K562 (cell line): ENCODE measurements around the gene PCP2. TPM values are rescaled to one million over a fixed set of nuclear protein-coding genes. Genes with fewer than 3 reads are reported as not detected.

Experiments
- FOXP1 ChIP-seq: sonication (generic); formaldehyde crosslinking; IDR thresholded peaks from 2 replicates; pipeline ENCODE4 v1.8.0; 2022; ENCODE audit warnings: mild to moderate bottlenecking, missing genetic modification reagents
- NR2C2 ChIP-seq, 2 experiments: fragments of 200-800 bp in 1 of 2; sonication (Bioruptor generic) in 1 of 2; sonication (generic) in 1 of 2; formaldehyde crosslinking in 1 of 2; IDR thresholded peaks; 2 replicates each; pipeline versions ENCODE4 v1.6.1 to v1.8.0; 2016 to 2022; ENCODE audit warnings: mild to moderate bottlenecking in 1 of 2, missing compliant biosample characterization in 1 of 2, missing genetic modification characterization in 1 of 2, missing genetic modification reagents in 1 of 2
- POLR3A ChIP-seq: IDR thresholded peaks from 2 replicates; pipeline ENCODE4 v1.6.1; 2011; ENCODE audit warnings: borderline replicate concordance, mild to moderate bottlenecking, moderate library complexity; ENCODE audit not compliant: insufficient read length, insufficient read depth; ENCODE audit errors: extremely low read depth
- RBM25 ChIP-seq: fragments of 200-400 bp; formaldehyde crosslinking; IDR thresholded peaks from 2 replicates; pipeline ENCODE4 v1.6.1; 2018; ENCODE audit warnings: low read length, low read depth, moderate library complexity; ENCODE audit not compliant: severe bottlenecking
- TEAD1 ChIP-seq, 2 experiments: fragments of 450-650 bp in 1 of 2; sonication (generic) in 1 of 2; formaldehyde crosslinking; IDR thresholded peaks; 2 replicates each; pipeline versions ENCODE4 v1.4.0 to v1.8.0; 2020 to 2022; ENCODE audit warnings: mild to moderate bottlenecking in 2 of 2, missing genetic modification reagents in 1 of 2
- ZNF146 ChIP-seq: IDR thresholded peaks from one replicate; pipeline ENCODE4 v1.6.1; 2018; ENCODE audit warnings: missing compliant biosample characterization; ENCODE audit not compliant: unreplicated experiment
- ZNF253 ChIP-seq: fragments of 250-450 bp; sonication (Bioruptor Pico); conservative IDR thresholded peaks from 2 replicates; pipeline ENCODE4 v1.6.1; 2021; ENCODE audit warnings: mild to moderate bottlenecking
- ZNF282 ChIP-seq: sonication (generic); formaldehyde crosslinking; IDR thresholded peaks from 2 replicates; pipeline ENCODE4 v1.8.1; 2023; ENCODE audit warnings: missing genetic modification reagents
- ZNF766 ChIP-seq: fragments of 200-800 bp; sonication (Bioruptor generic); conservative IDR thresholded peaks from 2 replicates; pipeline ENCODE4 v1.6.1; 2016; ENCODE audit warnings: missing genetic modification characterization, missing compliant biosample characterization
- polyA plus RNA-seq, 8 experiments: library from polyadenylated mRNA; depleted of rRNA in 4 of 8; stranded (reverse) in 5 of 8; unstranded in 3 of 8; fragments of >200 nt; fragmentation: Nextera tagmentation in 2 of 8; fragmentation: Illumina TruSeq in 1 of 8; extraction: Ambion mirVana in 2 of 8; extraction: Trizol in 1 of 8; gene quantifications; 2 replicates each; pipeline versions ENCODE4 v1.2.1 to v1.2.3, GENCODE V29; 2011 to 2014; ENCODE audit warnings: inconsistent platforms in 1 of 8, missing spikeins in 1 of 8
- total RNA-seq, 7 experiments: library from RNA; depleted of rRNA in 6 of 7; stranded (reverse); fragments of >200 nt in 6 of 7; fragmentation: Illumina TruSeq in 2 of 7; extraction: Trizol in 2 of 7; gene quantifications; 2 replicates each; pipeline versions ENCODE4 v1.2.1 to v1.2.3, GENCODE V29; 2011 to 2021; ENCODE audit warnings: low replicate concordance in 1 of 7
- TF ChIP-seq, protein P1 (sequence below): IDR thresholded peaks from 3 replicates; pipeline ENCODE4 v1.6.1; 2011; ENCODE audit warnings: borderline replicate concordance, mild to moderate bottlenecking; ENCODE audit not compliant: insufficient read length, insufficient read depth
- TF ChIP-seq, protein P2 (sequence below): fragments of 250-450 bp; sonication (Bioruptor Pico); IDR thresholded peaks from 2 replicates; pipeline ENCODE4 v1.5.0; 2021; ENCODE audit warnings: mild to moderate bottlenecking, moderate library complexity
- TF ChIP-seq, protein P3 (sequence below): fragments of 450-650 bp; IDR thresholded peaks from 2 replicates; pipeline ENCODE4 v1.6.1; 2017; ENCODE audit warnings: antibody characterized with exemption
- TF ChIP-seq, protein P4 (sequence below): fragments of 450-650 bp; formaldehyde crosslinking; conservative IDR thresholded peaks from 2 replicates; pipeline ENCODE4 v1.4.0; 2022; ENCODE audit warnings: mild to moderate bottlenecking, missing genetic modification characterization
- TF ChIP-seq, protein P5 (sequence below): fragments of 450-650 bp; IDR thresholded peaks from one replicate; pipeline ENCODE4 v1.6.1; 2018; ENCODE audit warnings: mild to moderate bottlenecking, moderate library complexity; ENCODE audit not compliant: partially characterized antibody
- TF ChIP-seq, protein P6 (sequence below): sonication (generic); formaldehyde crosslinking; IDR thresholded peaks from 2 replicates; pipeline ENCODE4 v1.8.1; 2023; ENCODE audit warnings: mild to moderate bottlenecking, missing genetic modification reagents, moderate library complexity

Gene PCP2
- total and polyA plus RNA-seq, 9 of the 15 experiments (the other 6 are each of a cell fraction or from before 2014, with no cell fraction given) = 0.17 to 1.3 (median 0.49) TPM; not detected in 3

DNA sequence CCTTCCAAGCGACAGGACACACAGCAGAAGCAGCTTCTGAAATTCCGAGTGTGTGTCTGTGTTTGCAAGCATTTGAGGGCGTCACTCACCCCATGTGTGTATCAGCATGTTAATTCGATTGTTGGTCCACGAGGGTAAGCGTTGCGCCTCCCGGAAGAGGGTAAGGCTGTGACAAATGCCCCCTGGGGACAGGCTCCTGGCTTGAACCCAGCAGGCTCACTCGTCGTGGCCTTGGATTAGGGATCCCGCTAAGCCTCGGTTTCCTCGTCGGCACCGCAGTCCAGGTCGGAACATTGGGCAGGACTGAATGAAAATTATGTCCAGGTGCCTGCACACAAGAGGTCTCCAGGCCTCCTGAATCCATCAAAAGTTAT, 2.8 kb upstream of the PCP2 start (continued):
- TF ChIP-seq, protein P1, sequence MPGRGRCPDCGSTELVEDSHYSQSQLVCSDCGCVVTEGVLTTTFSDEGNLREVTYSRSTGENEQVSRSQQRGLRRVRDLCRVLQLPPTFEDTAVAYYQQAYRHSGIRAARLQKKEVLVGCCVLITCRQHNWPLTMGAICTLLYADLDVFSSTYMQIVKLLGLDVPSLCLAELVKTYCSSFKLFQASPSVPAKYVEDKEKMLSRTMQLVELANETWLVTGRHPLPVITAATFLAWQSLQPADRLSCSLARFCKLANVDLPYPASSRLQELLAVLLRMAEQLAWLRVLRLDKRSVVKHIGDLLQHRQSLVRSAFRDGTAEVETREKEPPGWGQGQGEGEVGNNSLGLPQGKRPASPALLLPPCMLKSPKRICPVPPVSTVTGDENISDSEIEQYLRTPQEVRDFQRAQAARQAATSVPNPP = no peak
- no peak for TF ChIP-seq ZNF146 (CRISPR knock-in tag)
- no peak for TF ChIP-seq FOXP1 (CRISPR knock-in tag)
- TF ChIP-seq ZNF253 (CRISPR knock-in tag) = no peak
- no peak for TF ChIP-seq TEAD1 (CRISPR knock-in tag; IDR thresholded peaks at IDR 0.05)
- TF ChIP-seq, protein P2, sequence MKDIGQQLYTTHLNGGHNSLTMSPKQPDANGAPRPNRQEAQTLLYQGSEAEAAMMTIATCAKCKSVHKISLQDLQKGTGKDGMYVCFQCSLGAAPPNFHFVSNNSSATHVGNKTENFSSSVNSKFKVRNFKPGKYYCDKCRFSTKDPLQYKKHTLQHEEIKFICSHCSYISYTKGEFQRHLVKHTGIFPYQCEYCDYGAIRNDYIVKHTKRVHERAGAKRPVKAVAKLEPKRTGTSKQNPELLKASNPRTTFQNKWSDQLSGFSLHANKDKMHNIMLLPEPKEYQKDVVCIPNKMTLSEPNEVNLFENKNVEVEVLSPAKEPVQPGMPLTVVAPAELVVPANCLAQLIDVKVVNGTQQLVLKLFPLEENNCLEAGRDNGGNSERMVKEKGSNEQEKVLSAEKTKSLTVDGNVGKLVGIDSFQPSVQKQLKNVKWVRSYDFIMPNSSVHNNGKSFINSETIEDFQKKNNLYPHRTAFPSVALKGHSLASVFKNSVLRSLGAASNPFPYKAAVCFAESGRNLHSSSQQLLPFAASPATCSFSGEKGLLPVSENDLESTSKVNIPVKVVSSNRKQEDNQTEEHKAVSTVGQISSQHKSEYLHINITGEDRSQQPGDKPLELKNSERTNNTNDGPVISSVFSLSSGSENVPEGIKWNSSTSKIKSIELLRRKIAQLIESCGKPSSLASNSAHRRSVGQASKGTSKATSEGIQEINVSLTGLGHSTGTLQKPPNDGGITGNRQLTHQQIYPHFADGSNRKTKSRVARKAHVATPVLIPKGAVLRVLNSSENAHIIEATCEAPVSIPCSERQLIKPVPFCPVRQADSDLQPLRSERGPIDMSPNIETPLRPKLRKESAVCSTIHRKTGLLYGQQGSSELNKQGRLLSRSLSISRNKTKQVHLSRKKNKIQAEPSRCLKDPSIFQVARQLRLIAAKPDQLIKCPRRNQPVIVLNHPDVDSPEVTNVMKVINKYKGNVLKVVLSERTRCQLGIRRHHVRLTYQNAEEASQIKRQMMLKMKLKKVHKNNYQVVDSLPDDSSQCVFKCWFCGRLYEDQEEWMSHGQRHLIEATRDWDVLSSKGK (CRISPR knock-in tag) = no peak
- no peak for TF ChIP-seq ZNF766
- TF ChIP-seq POLR3A = no peak
- TF ChIP-seq, protein P3, sequence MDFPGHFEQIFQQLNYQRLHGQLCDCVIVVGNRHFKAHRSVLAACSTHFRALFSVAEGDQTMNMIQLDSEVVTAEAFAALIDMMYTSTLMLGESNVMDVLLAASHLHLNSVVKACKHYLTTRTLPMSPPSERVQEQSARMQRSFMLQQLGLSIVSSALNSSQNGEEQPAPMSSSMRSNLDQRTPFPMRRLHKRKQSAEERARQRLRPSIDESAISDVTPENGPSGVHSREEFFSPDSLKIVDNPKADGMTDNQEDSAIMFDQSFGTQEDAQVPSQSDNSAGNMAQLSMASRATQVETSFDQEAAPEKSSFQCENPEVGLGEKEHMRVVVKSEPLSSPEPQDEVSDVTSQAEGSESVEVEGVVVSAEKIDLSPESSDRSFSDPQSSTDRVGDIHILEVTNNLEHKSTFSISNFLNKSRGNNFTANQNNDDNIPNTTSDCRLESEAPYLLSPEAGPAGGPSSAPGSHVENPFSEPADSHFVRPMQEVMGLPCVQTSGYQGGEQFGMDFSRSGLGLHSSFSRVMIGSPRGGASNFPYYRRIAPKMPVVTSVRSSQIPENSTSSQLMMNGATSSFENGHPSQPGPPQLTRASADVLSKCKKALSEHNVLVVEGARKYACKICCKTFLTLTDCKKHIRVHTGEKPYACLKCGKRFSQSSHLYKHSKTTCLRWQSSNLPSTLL = no peak
- TF ChIP-seq, protein P4, sequence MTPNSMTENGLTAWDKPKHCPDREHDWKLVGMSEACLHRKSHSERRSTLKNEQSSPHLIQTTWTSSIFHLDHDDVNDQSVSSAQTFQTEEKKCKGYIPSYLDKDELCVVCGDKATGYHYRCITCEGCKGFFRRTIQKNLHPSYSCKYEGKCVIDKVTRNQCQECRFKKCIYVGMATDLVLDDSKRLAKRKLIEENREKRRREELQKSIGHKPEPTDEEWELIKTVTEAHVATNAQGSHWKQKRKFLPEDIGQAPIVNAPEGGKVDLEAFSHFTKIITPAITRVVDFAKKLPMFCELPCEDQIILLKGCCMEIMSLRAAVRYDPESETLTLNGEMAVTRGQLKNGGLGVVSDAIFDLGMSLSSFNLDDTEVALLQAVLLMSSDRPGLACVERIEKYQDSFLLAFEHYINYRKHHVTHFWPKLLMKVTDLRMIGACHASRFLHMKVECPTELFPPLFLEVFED (CRISPR knock-in tag) = no peak
- TF ChIP-seq, protein P5, sequence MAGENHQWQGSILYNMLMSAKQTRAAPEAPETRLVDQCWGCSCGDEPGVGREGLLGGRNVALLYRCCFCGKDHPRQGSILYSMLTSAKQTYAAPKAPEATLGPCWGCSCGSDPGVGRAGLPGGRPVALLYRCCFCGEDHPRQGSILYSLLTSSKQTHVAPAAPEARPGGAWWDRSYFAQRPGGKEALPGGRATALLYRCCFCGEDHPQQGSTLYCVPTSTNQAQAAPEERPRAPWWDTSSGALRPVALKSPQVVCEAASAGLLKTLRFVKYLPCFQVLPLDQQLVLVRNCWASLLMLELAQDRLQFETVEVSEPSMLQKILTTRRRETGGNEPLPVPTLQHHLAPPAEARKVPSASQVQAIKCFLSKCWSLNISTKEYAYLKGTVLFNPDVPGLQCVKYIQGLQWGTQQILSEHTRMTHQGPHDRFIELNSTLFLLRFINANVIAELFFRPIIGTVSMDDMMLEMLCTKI = no peak
- no peak for TF ChIP-seq NR2C2 (CRISPR knock-in tag; IDR thresholded peaks at IDR 0.05)
- TF ChIP-seq NR2C2 (tag; IDR thresholded peaks at IDR 0.05) = 0 out of 2 replicates have a peak, but pooled peaks have one; percentile 4
- TF ChIP-seq ZNF282 (CRISPR knock-in tag) = 0 out of 2 replicates have a peak, but pooled peaks have one; percentile 44
- TF ChIP-seq, protein P6, sequence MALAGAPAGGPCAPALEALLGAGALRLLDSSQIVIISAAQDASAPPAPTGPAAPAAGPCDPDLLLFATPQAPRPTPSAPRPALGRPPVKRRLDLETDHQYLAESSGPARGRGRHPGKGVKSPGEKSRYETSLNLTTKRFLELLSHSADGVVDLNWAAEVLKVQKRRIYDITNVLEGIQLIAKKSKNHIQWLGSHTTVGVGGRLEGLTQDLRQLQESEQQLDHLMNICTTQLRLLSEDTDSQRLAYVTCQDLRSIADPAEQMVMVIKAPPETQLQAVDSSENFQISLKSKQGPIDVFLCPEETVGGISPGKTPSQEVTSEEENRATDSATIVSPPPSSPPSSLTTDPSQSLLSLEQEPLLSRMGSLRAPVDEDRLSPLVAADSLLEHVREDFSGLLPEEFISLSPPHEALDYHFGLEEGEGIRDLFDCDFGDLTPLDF (CRISPR knock-in tag) = no peak
- TF ChIP-seq RBM25 = no peak
